ENCODE results near the gene CHURC1. TPM values are rescaled to one million over a fixed set of nuclear protein-coding genes. Genes with fewer than 3 reads are reported as not detected.

Gene CHURC1
- total RNA-seq, 2 donors from 2014 or later: 27.8 to 38.6 TPM

- Mint-ChIP-seq H3K36me3 (no peaks in the 10 kb centered on the region), H3K27me3 (no peaks in the 10 kb centered on the region), H3K27ac (no peak overlapping the region), H3K4me1 (ENCODE audit: low read depth in 2 of 2) (peaks cover 5 to 14% of the 10 kb centered on the region in 2 donors), H3K9me3 (no peaks in the 10 kb centered on the region), H3K4me3 (no peak overlapping the region)
- no peak for DNase-seq (ENCODE audit: low spot score)
- ATAC-seq: no peak
Observed at GRCh38 chr14:64963611-64964010, 49.4 kb downstream of the CHURC1 start.

- DNase-seq (ENCODE audit: low spot score) (no peak), ATAC-seq (no peak)
- Mint-ChIP-seq H3K4me1 (ENCODE audit: low read depth in 2 of 2) (peaks cover 4 to 12% of the 10 kb centered on the region in 2 donors), H3K27me3 (no peaks in the 10 kb centered on the region), H3K4me3 (no peak overlapping the region), H3K36me3 (no peaks in the 10 kb centered on the region), H3K27ac (no peak overlapping the region), H3K9me3 (no peaks in the 10 kb centered on the region)
Observed at GRCh38 chr14:64965356-64966000, 51.2 kb downstream of the CHURC1 start.

GRCh38 chr14:64966976-64967375, 52.7 kb downstream of the CHURC1 start:
- no peak overlapping the region for H3K27ac Mint-ChIP-seq
- no peak overlapping the region for H3K4me3 Mint-ChIP-seq
- H3K9me3 Mint-ChIP-seq: no peaks in the 10 kb centered on the region
- H3K4me1 Mint-ChIP-seq (ENCODE audit: low read depth in 2 of 2): peaks cover 5 to 10% of the 10 kb centered on the region in 2 donors
- no peaks in the 10 kb centered on the region for H3K36me3 Mint-ChIP-seq
- no peak for DNase-seq (ENCODE audit: low spot score)
- no peak for ATAC-seq
- H3K27me3 Mint-ChIP-seq: no peaks in the 10 kb centered on the region

GRCh38 chr14:64968167-64968566, 53.9 kb downstream of the CHURC1 start:
- ATAC-seq (no peak), DNase-seq (ENCODE audit: low spot score) (no peak)
- Mint-ChIP-seq H3K27ac (no peak overlapping the region), H3K4me3 (no peak overlapping the region), H3K36me3 (no peaks in the 10 kb centered on the region), H3K27me3 (no peaks in the 10 kb centered on the region), H3K4me1 (ENCODE audit: low read depth in 2 of 2) (peaks cover 5 to 10% of the 10 kb centered on the region in 2 donors), H3K9me3 (no peaks in the 10 kb centered on the region)

- Mint-ChIP-seq H3K9me3 (no peaks in the 10 kb centered on the region), H3K36me3 (no peaks in the 10 kb centered on the region), H3K27ac (no peak overlapping the region), H3K27me3 (no peaks in the 10 kb centered on the region), H3K4me3 (no peak overlapping the region), H3K4me1 (ENCODE audit: low read depth in 2 of 2) (peaks cover 5 to 10% of the 10 kb centered on the region in 2 donors)
- ATAC-seq: no peak
- no peak for DNase-seq (ENCODE audit: low spot score)
Observed at GRCh38 chr14:64968651-64969050, 54.4 kb downstream of the CHURC1 start.

- Mint-ChIP-seq H3K27ac (no peak overlapping the region), H3K36me3 (no peaks in the 10 kb centered on the region), H3K4me3 (peak overlapping the region; percentile 8), H3K4me1 (ENCODE audit: low read depth in 2 of 2) (peaks cover 5% of the 10 kb centered on the region in 2 donors), H3K9me3 (no peaks in the 10 kb centered on the region), H3K27me3 (peaks cover 0 to 2% of the 10 kb centered on the region in 2 donors)
- DNase-seq (ENCODE audit: low spot score) (no peak), ATAC-seq (no peak)
Observed at GRCh38 chr14:64970041-64970440, 55.8 kb downstream of the CHURC1 start.

GRCh38 chr14:64970776-64971477, 56.7 kb downstream of the CHURC1 start:
- Mint-ChIP-seq H3K4me1 (ENCODE audit: low read depth in 2 of 2) (peaks cover 5% of the 10 kb centered on the region in 2 donors), H3K27me3 (peaks cover 0 to 2% of the 10 kb centered on the region in 2 donors), H3K4me3 (peak overlapping the region; percentile 41), H3K36me3 (no peaks in the 10 kb centered on the region), H3K27ac (no peak overlapping the region), H3K9me3 (no peaks in the 10 kb centered on the region)
- ATAC-seq: no peak
- DNase-seq (ENCODE audit: low spot score): no peak

GRCh38 chr14:64971491-64971942, 57.3 kb downstream of the CHURC1 start:
- no peak for DNase-seq (ENCODE audit: low spot score)
- H3K9me3 Mint-ChIP-seq: no peaks in the 10 kb centered on the region
- peaks cover 5% of the 10 kb centered on the region in 2 donors for H3K4me1 Mint-ChIP-seq (ENCODE audit: low read depth in 2 of 2)
- peaks cover 0 to 2% of the 10 kb centered on the region in 2 donors for H3K27me3 Mint-ChIP-seq
- peak overlapping the region; percentile 41 for H3K4me3 Mint-ChIP-seq
- no peaks in the 10 kb centered on the region for H3K36me3 Mint-ChIP-seq
- no peak overlapping the region for H3K27ac Mint-ChIP-seq
- ATAC-seq: no peak

GRCh38 chr14:64971943-64972791, 57.9 kb downstream of the CHURC1 start, which contains the start of gene RAB15:
Gene RAB15, minus strand, starts transcription at chr14:64972336. Its CDS starts 260 bp downstream, at chr14:64972076.
- Mint-ChIP-seq H3K36me3 (no peaks in the 10 kb centered on the region), H3K27me3 (peaks cover 0 to 2% of the 10 kb centered on the region in 2 donors), H3K9me3 (no peaks in the 10 kb centered on the region), H3K4me1 (ENCODE audit: low read depth in 2 of 2) (peaks cover 5% of the 10 kb centered on the region in 2 donors), H3K4me3 (peak within 1 kb of the TSS; percentile 72), H3K27ac (no peak within 1 kb of the TSS)
- ATAC-seq (peak; percentile 79 to 82), DNase-seq (ENCODE audit: low spot score) (no peak)

GRCh38 chr14:64973026-64973442, 58.8 kb downstream of the CHURC1 start:
- Mint-ChIP-seq H3K36me3 (no peaks in the 10 kb centered on the region), H3K9me3 (no peaks in the 10 kb centered on the region), H3K27me3 (peaks cover 0 to 2% of the 10 kb centered on the region in 2 donors), H3K4me1 (ENCODE audit: low read depth in 2 of 2) (peaks cover 5% of the 10 kb centered on the region in 2 donors), H3K27ac (no peak overlapping the region), H3K4me3 (peak overlapping the region; percentile 72)
- no peak for DNase-seq (ENCODE audit: low spot score)
- ATAC-seq: no peak

GRCh38 chr14:64973826-64974225, 59.6 kb downstream of the CHURC1 start:
- H3K9me3 Mint-ChIP-seq: no peaks in the 10 kb centered on the region
- no peaks in the 10 kb centered on the region for H3K36me3 Mint-ChIP-seq
- H3K4me1 Mint-ChIP-seq (ENCODE audit: low read depth in 2 of 2): peaks cover 0 to 5% of the 10 kb centered on the region in 2 donors
- peaks cover 0 to 2% of the 10 kb centered on the region in 2 donors for H3K27me3 Mint-ChIP-seq
- H3K27ac Mint-ChIP-seq: no peak overlapping the region
- no peak overlapping the region for H3K4me3 Mint-ChIP-seq
- DNase-seq (ENCODE audit: low spot score): no peak
- ATAC-seq: no peak

GRCh38 chr14:64974563-64974962, 60.3 kb downstream of the CHURC1 start:
- ATAC-seq (no peak), DNase-seq (ENCODE audit: low spot score) (no peak)
- Mint-ChIP-seq H3K27me3 (peaks cover 0 to 2% of the 10 kb centered on the region in 2 donors), H3K4me3 (no peak overlapping the region), H3K9me3 (no peaks in the 10 kb centered on the region), H3K27ac (no peak overlapping the region), H3K4me1 (ENCODE audit: low read depth in 2 of 2) (peaks cover 0 to 5% of the 10 kb centered on the region in 2 donors), H3K36me3 (no peaks in the 10 kb centered on the region)

GRCh38 chr14:64979336-64980074, 65.2 kb downstream of the CHURC1 start:
- H3K9me3 Mint-ChIP-seq: no peaks in the 10 kb centered on the region
- no peaks in the 10 kb centered on the region for H3K36me3 Mint-ChIP-seq
- no peak overlapping the region for H3K27ac Mint-ChIP-seq
- H3K4me3 Mint-ChIP-seq: no peak overlapping the region
- peaks cover 8% of the 10 kb centered on the region in 2 donors for H3K27me3 Mint-ChIP-seq
- H3K4me1 Mint-ChIP-seq (ENCODE audit: low read depth in 2 of 2): peaks cover 7 to 11% of the 10 kb centered on the region in 2 donors
- no peak for DNase-seq (ENCODE audit: low spot score)
- ATAC-seq: no peak
